HEK293 (cell line): ENCODE data around the gene CSNK1A1.

Experiments used
- CTCF ChIA-PET: fragments of 350-600 bp; formaldehyde crosslinking; extraction: SDS; loops from one replicate; lab custom pipeline; 2021; ENCODE audit warnings: antibody characterized with exemption; lab: Yijun Ruan, JAX
- POLR2A ChIA-PET: fragments of 300-600 bp; formaldehyde crosslinking; extraction: SDS; loops from one replicate; lab custom pipeline; 2020; ENCODE audit warnings: antibody characterized with exemption, inconsistent platforms; lab: Yijun Ruan, JAX
- H3K27ac ChIP-seq: fragments of 200-500 bp; sonication (Bioruptor generic); 2 replicates; pipeline ENCODE4 v1.5.1; 2014; ENCODE audit warnings: low read depth, low read length, control low read depth, inconsistent platforms; ENCODE audit errors: extremely low read depth
- H3K36me3 ChIP-seq, 2 experiments: fragments of 200-500 bp in 1 of 2; sonication (Bioruptor generic) in 1 of 2; 1 replicate in 1 of 2; 2 replicates in 1 of 2; pipeline ENCODE4 v1.5.1; 2014 to 2017; ENCODE audit warnings: inconsistent platforms in 2 of 2, low read length in 2 of 2; ENCODE audit not compliant: control insufficient read depth in 2 of 2, insufficient read depth in 1 of 2
- H3K4me1 ChIP-seq: fragments of 200-500 bp; sonication (Bioruptor generic); 2 replicates; pipeline ENCODE4 v1.5.1; 2014; ENCODE audit warnings: mild to moderate bottlenecking, low read length, inconsistent platforms; ENCODE audit not compliant: control insufficient read depth, insufficient read depth
- H3K4me3 ChIP-seq: 2 replicates; pipeline ENCODE4 v1.5.1; 2011; ENCODE audit warnings: low read depth, mild to moderate bottlenecking, control low read depth, low read length, moderate library complexity
- H3K9me3 ChIP-seq: fragments of 200-500 bp; sonication (Bioruptor generic); 2 replicates; pipeline ENCODE4 v1.5.1; 2014; ENCODE audit warnings: low read depth, low read length, inconsistent platforms; ENCODE audit not compliant: control insufficient read depth, insufficient read depth
- HIC1 ChIP-seq: fragments of 450-650 bp; formaldehyde crosslinking; IDR thresholded peaks from 2 replicates; pipeline ENCODE4 v1.5.1; 2016; ENCODE audit warnings: missing biosample characterization, missing genetic modification characterization
- HOXA7 ChIP-seq: sonication (generic); formaldehyde crosslinking; IDR thresholded peaks from 2 replicates; pipeline ENCODE4 v1.8.1; 2022; ENCODE audit warnings: missing genetic modification reagents, borderline replicate concordance
- KLF10 ChIP-seq: fragments of 450-650 bp; IDR thresholded peaks from 2 replicates; pipeline ENCODE4 v1.5.1; 2018; ENCODE audit warnings: missing biosample characterization, mild to moderate bottlenecking, missing genetic modification characterization
- ZBTB8A ChIP-seq: fragments of 450-650 bp; formaldehyde crosslinking; IDR thresholded peaks from 2 replicates; pipeline ENCODE4 v1.5.1; 2016; ENCODE audit warnings: missing biosample characterization, missing genetic modification characterization
- ZFHX2 ChIP-seq: fragments of 450-650 bp; formaldehyde crosslinking; conservative IDR thresholded peaks from 2 replicates; pipeline ENCODE4 v1.5.1; 2016; ENCODE audit warnings: missing biosample characterization, missing genetic modification characterization
- ZFP37 ChIP-seq: fragments of 450-650 bp; formaldehyde crosslinking; IDR thresholded peaks from 2 replicates; pipeline ENCODE4 v1.5.1; 2016; ENCODE audit warnings: missing biosample characterization, missing genetic modification characterization
- ZFP69B ChIP-seq: fragments of 450-650 bp; formaldehyde crosslinking; IDR thresholded peaks from 2 replicates; pipeline ENCODE4 v1.5.1; 2016; ENCODE audit warnings: missing biosample characterization, missing genetic modification characterization
- ZNF132 ChIP-seq: fragments of 450-650 bp; formaldehyde crosslinking; IDR thresholded peaks from 2 replicates; pipeline ENCODE4 v1.5.1; 2017; ENCODE audit warnings: missing biosample characterization, missing genetic modification characterization, borderline replicate concordance
- ZNF24 ChIP-seq: fragments of 450-650 bp; formaldehyde crosslinking; IDR thresholded peaks from 2 replicates; pipeline ENCODE4 v1.5.1; 2016; ENCODE audit warnings: missing biosample characterization, missing genetic modification characterization
- ZNF362 ChIP-seq: fragments of 450-650 bp; formaldehyde crosslinking; IDR thresholded peaks from 2 replicates; pipeline ENCODE4 v1.5.1; 2016; ENCODE audit warnings: missing biosample characterization, missing genetic modification characterization
- ZNF510 ChIP-seq: fragments of 450-650 bp; formaldehyde crosslinking; IDR thresholded peaks from 2 replicates; pipeline ENCODE4 v1.5.1; 2018; ENCODE audit warnings: mild to moderate bottlenecking, missing genetic modification characterization, missing biosample characterization; ENCODE audit not compliant: insufficient replicate concordance
- ZNF530 ChIP-seq: fragments of 450-650 bp; formaldehyde crosslinking; IDR thresholded peaks from 2 replicates; pipeline ENCODE4 v1.5.1; 2016; ENCODE audit warnings: low read depth, missing biosample characterization, missing genetic modification characterization
- ZNF558 ChIP-seq: fragments of 450-650 bp; formaldehyde crosslinking; IDR thresholded peaks from 2 replicates; pipeline ENCODE4 v1.5.1; 2016; ENCODE audit warnings: missing biosample characterization, missing genetic modification characterization
- ZNF585B ChIP-seq: fragments of 450-650 bp; formaldehyde crosslinking; IDR thresholded peaks from 2 replicates; pipeline ENCODE4 v1.5.1; 2016; ENCODE audit warnings: missing biosample characterization, missing genetic modification characterization
- ZNF610 ChIP-seq: fragments of 450-650 bp; formaldehyde crosslinking; IDR thresholded peaks from 2 replicates; pipeline ENCODE4 v1.5.1; 2016; ENCODE audit warnings: missing biosample characterization, missing genetic modification characterization, borderline replicate concordance
- ZSCAN23 ChIP-seq: fragments of 450-650 bp; formaldehyde crosslinking; IDR thresholded peaks from 2 replicates; pipeline ENCODE4 v1.5.1; 2016; ENCODE audit warnings: missing biosample characterization, missing genetic modification characterization
- TF ChIP-seq, protein P1 (sequence below): fragments of 450-650 bp; formaldehyde crosslinking; IDR thresholded peaks from 2 replicates; pipeline ENCODE4 v1.5.1; 2017; ENCODE audit warnings: missing biosample characterization, missing genetic modification characterization
- TF ChIP-seq, protein P2 (sequence below): fragments of 450-650 bp; formaldehyde crosslinking; IDR thresholded peaks from 2 replicates; pipeline ENCODE4 v1.5.1; 2016; ENCODE audit warnings: missing biosample characterization, missing genetic modification characterization

Gene CSNK1A1

DNA sequence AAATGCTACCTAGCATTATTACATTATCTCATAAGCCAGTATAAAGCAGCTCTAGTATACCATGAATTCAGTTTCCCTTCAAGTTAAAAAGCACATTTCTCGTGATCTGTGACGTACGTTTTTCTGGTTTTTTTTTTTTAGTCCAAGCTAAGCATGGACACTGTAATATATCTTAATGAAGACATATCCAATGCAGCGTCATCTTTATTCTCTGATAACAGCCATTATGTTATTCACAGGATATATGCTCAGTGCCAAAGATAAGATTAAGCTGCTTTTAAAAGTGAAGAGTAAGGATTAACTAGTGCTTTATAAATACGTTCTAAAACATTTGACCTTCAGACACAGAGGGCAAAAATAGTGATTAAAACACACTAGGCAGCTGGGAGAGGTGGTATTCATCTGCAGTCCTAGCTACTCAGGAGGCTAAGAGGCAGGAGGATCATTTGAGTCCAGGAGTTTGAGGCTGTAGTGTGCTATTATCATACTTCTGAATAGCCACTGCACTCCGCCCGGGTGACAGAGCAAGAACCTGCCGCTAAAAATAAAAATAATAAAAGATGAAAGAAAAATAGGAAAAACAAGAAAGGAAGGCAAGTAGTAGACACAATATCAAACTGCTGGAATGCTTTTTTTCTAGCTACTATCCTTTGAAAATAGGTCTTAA, 7.7 kb downstream of the CSNK1A1 start (continued):
- TF ChIP-seq ZFHX2, result no peak
- no peak for TF ChIP-seq ZNF24
- no peak for TF ChIP-seq ZFP37 (tag by site-specific recombination)
- TF ChIP-seq KLF10 (tag by site-specific recombination), result no peak
- no peak for TF ChIP-seq HIC1 (tag by site-specific recombination)
- TF ChIP-seq ZFP69B, result no peak
- TF ChIP-seq HOXA7 (CRISPR knock-in tag), result no peak
- TF ChIP-seq ZSCAN23 (tag by site-specific recombination), result no peak
- no peak for TF ChIP-seq ZNF510 (tag by site-specific recombination)
- TF ChIP-seq, protein P1, sequence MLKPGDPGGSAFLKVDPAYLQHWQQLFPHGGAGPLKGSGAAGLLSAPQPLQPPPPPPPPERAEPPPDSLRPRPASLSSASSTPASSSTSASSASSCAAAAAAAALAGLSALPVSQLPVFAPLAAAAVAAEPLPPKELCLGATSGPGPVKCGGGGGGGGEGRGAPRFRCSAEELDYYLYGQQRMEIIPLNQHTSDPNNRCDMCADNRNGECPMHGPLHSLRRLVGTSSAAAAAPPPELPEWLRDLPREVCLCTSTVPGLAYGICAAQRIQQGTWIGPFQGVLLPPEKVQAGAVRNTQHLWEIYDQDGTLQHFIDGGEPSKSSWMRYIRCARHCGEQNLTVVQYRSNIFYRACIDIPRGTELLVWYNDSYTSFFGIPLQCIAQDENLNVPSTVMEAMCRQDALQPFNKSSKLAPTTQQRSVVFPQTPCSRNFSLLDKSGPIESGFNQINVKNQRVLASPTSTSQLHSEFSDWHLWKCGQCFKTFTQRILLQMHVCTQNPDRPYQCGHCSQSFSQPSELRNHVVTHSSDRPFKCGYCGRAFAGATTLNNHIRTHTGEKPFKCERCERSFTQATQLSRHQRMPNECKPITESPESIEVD, result peak; percentile 39

DNA sequence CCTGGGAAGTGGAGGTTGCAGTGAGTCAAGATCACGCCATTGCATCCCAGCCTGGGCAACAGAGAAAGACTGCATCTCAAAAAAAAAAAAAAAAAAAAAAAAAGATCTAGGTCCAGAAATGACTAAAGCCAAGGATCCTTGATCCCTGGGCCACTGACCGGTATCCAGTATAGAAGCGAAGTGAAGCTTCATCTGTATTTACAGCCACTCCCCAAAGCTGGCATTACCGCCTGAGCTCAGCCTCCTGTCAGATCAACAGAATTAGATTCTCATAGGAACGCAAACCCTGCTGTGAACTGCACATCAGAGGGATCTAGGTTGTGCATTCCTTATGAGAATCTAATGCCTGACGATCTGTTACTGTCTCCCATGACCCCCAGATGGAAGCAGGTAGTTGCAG, 9.3 kb downstream of the CSNK1A1 start:
- H3K36me3 ChIP-seq, result peaks cover 49 to 72% of the 10 kb centered on the region in 2 experiments
- POLR2A ChIA-PET, result interaction anchor here (0.6 to 1.5 kb wide), 2 partner anchors 9 to 419 kb away, joined by 4 to 11 read pairs; partner anchors contain the start of gene CSNK1A1
- CTCF ChIA-PET, result interaction anchor here (0.7 to 1.6 kb wide), 4 partner anchors 9 to 174 kb away, joined by 3 to 7 read pairs (median 5); no protein-coding TSS in a partner anchor

GRCh38 chr5:149540089-149540488, 11.2 kb downstream of the CSNK1A1 start:
- ChIA-PET CTCF (interaction anchor here (0.6 kb wide), 1 partner anchor 69 kb away, joined by 3 read pairs; no protein-coding TSS in a partner anchor), POLR2A (interaction anchor here (1.3 kb wide), 1 partner anchor 12 kb away, joined by 3 read pairs; no protein-coding TSS in a partner anchor)
- no peak overlapping the region for H3K27ac ChIP-seq
- no peaks in the 10 kb centered on the region for H3K9me3 ChIP-seq
- H3K4me1 ChIP-seq, result peaks cover 28% of the 10 kb centered on the region
- TF ChIP-seq ZNF558 (tag by site-specific recombination), result no peak
- TF ChIP-seq ZNF585B (tag by site-specific recombination), result no peak
- TF ChIP-seq ZNF132 (tag by site-specific recombination), result no peak
- TF ChIP-seq, protein P2, sequence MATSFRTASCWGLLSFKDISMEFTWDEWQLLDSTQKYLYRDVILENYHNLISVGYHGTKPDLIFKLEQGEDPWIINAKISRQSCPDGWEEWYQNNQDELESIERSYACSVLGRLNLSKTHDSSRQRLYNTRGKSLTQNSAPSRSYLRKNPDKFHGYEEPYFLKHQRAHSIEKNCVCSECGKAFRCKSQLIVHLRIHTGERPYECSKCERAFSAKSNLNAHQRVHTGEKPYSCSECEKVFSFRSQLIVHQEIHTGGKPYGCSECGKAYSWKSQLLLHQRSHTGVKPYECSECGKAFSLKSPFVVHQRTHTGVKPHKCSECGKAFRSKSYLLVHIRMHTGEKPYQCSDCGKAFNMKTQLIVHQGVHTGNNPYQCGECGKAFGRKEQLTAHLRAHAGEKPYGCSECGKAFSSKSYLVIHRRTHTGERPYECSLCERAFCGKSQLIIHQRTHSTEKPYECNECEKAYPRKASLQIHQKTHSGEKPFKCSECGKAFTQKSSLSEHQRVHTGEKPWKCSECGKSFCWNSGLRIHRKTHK, result no peak
- no peak overlapping the region for H3K4me3 ChIP-seq
- peaks cover 49 to 69% of the 10 kb centered on the region in 2 experiments for H3K36me3 ChIP-seq

More for the DNA sequence above, 9.3 kb downstream of the CSNK1A1 start:
- Histone ChIP-seq H3K4me3 (no peak overlapping the region), H3K4me1 (peaks cover 29% of the 10 kb centered on the region), H3K9me3 (no peaks in the 10 kb centered on the region), H3K27ac (no peak overlapping the region)
- TF ChIP-seq ZNF610 (tag by site-specific recombination) (peak; percentile 100), ZNF530 (tag by site-specific recombination) (no peak), ZNF362 (tag by site-specific recombination) (peak; percentile 58; the same call in 1 of the 2 replicates), ZBTB8A (tag by site-specific recombination) (no peak)
